ENCODE data around the gene PLEKHM3. TPM values are rescaled to one million over a fixed set of nuclear protein-coding genes. Genes with fewer than 3 reads are reported as not detected.

The PLEKHM3 gene
- total RNA-seq, 1 donor from 2014 or later, result 10.4 TPM

- DNase-seq (ENCODE audit: low spot score), result no peak
- no peaks in the 10 kb centered on the region for H3K36me3 Mint-ChIP-seq (ENCODE audit: low read depth, unreplicated experiment)
- no peak overlapping the region for H3K4me3 Mint-ChIP-seq (ENCODE audit: unreplicated experiment)
- H3K4me1 Mint-ChIP-seq (ENCODE audit: unreplicated experiment), result peaks cover 12% of the 10 kb centered on the region
- no peaks in the 10 kb centered on the region for H3K27me3 Mint-ChIP-seq (ENCODE audit: unreplicated experiment)
- H3K9me3 Mint-ChIP-seq (ENCODE audit: unreplicated experiment), result no peaks in the 10 kb centered on the region
- H3K27ac Mint-ChIP-seq (ENCODE audit: unreplicated experiment), result peak overlapping the region; percentile 64
- no peak for TF ChIP-seq CTCF (IDR thresholded peaks at IDR 0.05; ENCODE audit: unreplicated experiment)
Observed at GRCh38 chr2:207847807-207848544, 177.4 kb downstream of the PLEKHM3 start.

- Mint-ChIP-seq H3K27ac (ENCODE audit: unreplicated experiment) (peak overlapping the region; percentile 64), H3K4me3 (ENCODE audit: unreplicated experiment) (no peak overlapping the region), H3K36me3 (ENCODE audit: low read depth, unreplicated experiment) (no peaks in the 10 kb centered on the region), H3K9me3 (ENCODE audit: unreplicated experiment) (no peaks in the 10 kb centered on the region), H3K27me3 (ENCODE audit: unreplicated experiment) (no peaks in the 10 kb centered on the region), H3K4me1 (ENCODE audit: unreplicated experiment) (peaks cover 12% of the 10 kb centered on the region)
- DNase-seq (ENCODE audit: low spot score), result no peak
- TF ChIP-seq CTCF (IDR thresholded peaks at IDR 0.05; ENCODE audit: unreplicated experiment), result no peak
Observed at GRCh38 chr2:207847098-207847806, 178.1 kb downstream of the PLEKHM3 start.

- DNase-seq (ENCODE audit: low spot score), result no peak
- peaks cover 12% of the 10 kb centered on the region for H3K4me1 Mint-ChIP-seq (ENCODE audit: unreplicated experiment)
- H3K4me3 Mint-ChIP-seq (ENCODE audit: unreplicated experiment), result no peak overlapping the region
- no peak for TF ChIP-seq CTCF (IDR thresholded peaks at IDR 0.05; ENCODE audit: unreplicated experiment)
- H3K27ac Mint-ChIP-seq (ENCODE audit: unreplicated experiment), result no peak overlapping the region
- no peaks in the 10 kb centered on the region for H3K9me3 Mint-ChIP-seq (ENCODE audit: unreplicated experiment)
- H3K36me3 Mint-ChIP-seq (ENCODE audit: low read depth, unreplicated experiment), result no peaks in the 10 kb centered on the region
- H3K27me3 Mint-ChIP-seq (ENCODE audit: unreplicated experiment), result no peaks in the 10 kb centered on the region
Observed at GRCh38 chr2:207845202-207845864, 180.0 kb downstream of the PLEKHM3 start.

GRCh38 chr2:207844648-207845047 is 180.7 kb downstream of the PLEKHM3 start:
- Mint-ChIP-seq H3K36me3 (ENCODE audit: low read depth, unreplicated experiment) (no peaks in the 10 kb centered on the region), H3K9me3 (ENCODE audit: unreplicated experiment) (no peaks in the 10 kb centered on the region), H3K27ac (ENCODE audit: unreplicated experiment) (no peak overlapping the region), H3K27me3 (ENCODE audit: unreplicated experiment) (no peaks in the 10 kb centered on the region), H3K4me1 (ENCODE audit: unreplicated experiment) (peaks cover 12% of the 10 kb centered on the region), H3K4me3 (ENCODE audit: unreplicated experiment) (no peak overlapping the region)
- TF ChIP-seq CTCF (IDR thresholded peaks at IDR 0.05; ENCODE audit: unreplicated experiment), result no peak
- no peak for DNase-seq (ENCODE audit: low spot score)
